Activated T-helper 1 cell treated with anti-CD3 and anti-CD28 coated beads, Interleukin-2, amount 50 U/mL, for 16 hours (primary cell): ENCODE measurements around the gene CCND2.

Experiments
- DNase-seq, 2 donors: peaks; one replicate each; pipeline ENCODE4 v3.0.0-alpha.2; 2020; ENCODE audit warnings: low read depth in 1 of 2, low spot score in 1 of 2

The CCND2 gene

DNA sequence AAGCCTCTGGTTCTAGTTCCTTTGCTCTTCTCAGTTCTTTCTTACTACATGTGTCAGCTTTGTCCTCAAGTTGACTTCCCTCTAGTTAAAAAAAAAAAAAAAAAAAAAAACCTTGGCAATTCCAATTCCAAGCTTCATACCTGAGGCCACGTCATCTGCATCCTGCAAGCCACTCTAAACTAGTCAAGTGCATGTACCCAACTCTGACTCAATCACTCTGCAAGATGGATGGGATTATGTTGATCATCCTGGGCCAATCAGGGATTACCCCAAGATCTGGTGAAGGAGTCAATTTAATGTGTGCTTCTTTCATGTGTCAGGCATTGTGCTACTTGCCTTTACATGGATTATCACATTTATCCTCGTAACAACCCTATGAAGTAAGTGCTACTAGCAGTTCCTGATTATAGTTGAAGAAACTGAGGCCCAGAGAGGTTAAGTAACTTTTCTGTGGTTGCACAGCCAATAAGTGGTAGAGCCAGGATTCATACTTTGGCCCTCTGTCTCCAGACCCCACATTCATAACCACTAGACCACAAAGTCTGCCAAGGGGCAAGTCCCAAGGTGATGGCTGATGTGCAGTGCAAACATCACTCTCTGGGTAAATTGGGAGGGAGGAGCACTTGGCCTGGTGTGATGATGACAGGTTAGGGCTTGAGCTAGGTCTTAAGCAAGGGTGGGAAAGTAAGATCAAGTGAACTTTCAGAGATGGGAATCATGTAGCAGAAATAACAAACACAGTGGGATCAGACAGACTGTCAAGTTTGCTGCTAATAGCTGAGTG is 17.3 kb upstream of the CCND2 start:
- no peak for DNase-seq

DNA sequence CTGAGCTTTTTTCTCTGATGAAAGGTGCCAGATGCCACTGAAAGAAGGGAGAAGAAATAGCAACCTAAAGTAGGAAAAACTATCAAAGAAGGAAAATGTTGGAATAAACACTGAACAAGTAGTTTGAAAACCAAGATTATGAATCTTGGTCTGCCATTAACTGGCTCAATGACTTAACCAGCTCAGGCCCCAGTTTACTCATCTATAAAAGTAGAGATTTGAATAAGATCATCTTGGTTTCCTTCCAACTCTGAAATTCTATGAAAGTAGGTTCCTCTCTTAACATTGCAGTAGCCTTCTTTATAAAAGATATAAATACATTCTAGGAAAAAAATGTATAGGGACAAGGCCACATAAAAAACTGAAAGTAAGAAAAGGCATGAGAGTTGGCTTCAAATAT is 16.1 kb upstream of the CCND2 start:
- no peak for DNase-seq

DNA sequence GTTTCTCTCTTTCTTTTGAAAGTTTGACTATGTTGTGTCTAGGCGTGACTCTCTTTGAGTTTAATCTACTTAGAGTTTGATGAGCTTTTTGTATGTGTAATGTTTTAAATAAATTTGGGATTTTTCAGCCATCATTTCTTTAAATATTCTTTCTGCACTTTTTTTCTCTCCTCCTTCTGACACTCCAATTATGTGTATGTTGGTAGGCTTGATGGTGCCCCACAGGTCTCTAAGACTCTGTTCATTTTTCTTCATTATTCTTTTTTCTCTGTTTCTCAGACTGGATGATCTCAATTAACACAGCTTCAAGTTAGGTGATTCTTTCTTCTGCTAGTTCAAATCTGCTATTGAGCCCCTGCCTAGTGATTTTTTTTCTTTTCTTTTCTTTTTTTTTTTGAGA is 14.5 kb upstream of the CCND2 start:
- DNase-seq = no peak

DNA sequence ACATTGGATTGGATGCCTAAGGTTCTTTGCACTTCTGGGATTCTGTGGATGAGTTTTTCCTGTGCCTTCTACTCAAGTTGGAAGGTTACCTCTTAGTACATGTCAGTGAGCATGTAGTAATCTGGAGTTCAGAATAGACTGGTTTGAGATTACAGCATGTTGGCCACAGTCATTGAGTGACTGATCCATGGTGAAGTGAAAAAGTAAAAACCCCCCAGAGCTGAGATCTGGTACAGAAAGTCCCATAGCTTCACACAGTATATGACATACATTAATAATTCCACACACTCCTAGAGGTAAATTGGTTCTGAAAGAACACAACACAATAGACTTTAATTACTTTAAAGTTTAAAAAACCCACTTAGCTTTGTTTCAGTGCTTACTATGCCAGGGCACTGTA is 11.9 kb upstream of the CCND2 start:
- DNase-seq = no peak

DNA sequence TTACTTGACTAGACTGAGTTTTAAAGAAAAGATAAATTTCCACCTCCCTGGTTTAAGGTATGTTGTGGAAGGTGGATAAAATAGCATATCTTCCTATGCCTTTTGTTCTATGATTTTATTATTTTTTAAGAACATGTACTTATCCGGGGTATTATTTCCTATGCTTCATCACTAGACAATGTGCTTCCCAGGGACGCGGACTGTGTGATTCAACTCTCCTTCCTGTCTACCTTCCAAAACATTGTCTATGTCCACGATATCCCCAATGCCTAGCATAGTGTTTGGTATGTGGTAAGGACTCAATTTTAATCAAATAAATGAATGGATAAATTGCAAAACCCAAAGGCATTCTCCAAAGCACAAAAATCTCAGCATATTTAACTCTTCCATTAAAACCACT is 8.3 kb upstream of the CCND2 start:
- DNase-seq = no peak

DNA sequence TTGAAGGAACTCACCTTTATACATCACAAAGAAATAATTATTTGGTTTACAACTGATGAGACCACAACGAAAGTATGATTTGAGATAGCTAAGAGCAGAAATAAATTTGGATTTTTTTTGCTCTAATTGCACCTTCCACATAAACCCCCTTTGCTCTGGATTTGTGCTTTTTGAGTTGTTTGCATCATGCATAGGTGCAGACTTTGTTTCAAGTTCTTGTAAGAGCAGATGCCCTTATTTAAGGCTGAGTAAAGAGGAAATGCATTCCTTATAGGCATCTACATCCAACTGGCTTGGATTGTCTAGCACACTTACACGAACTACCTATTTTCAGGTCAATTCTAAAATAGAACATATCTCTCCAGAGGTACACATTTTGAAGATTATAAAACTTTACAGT is 6.6 kb upstream of the CCND2 start:
- DNase-seq = no peak

DNA sequence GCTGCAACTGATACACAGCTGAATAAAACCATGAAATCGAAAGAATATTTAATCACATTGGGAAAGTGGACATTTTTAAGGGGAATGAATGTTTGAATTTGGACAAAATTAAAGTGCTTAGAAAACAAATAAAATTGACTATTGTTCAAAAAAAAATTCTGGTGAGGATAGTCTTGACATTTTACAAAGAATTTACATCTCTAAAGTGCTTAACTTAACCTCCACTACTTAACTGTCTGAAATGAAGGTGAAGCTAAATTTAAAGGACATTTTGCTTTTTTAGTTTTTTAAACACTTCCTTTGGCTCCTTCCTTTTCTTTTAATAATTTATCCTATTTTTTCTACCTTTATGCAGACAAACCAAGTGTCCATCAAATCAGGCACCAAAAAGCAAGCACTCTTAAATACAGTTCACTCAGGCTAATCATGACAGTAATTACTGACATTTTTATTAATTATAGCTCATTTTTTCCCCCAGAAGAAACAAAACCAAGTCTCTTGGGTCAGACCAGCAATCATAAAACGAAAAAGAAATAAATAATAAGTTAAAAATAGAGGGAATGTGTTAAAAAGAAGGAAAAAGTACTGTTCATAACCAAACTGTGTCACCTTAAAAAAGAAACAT is 5.7 kb upstream of the CCND2 start:
- no peak for DNase-seq

DNA sequence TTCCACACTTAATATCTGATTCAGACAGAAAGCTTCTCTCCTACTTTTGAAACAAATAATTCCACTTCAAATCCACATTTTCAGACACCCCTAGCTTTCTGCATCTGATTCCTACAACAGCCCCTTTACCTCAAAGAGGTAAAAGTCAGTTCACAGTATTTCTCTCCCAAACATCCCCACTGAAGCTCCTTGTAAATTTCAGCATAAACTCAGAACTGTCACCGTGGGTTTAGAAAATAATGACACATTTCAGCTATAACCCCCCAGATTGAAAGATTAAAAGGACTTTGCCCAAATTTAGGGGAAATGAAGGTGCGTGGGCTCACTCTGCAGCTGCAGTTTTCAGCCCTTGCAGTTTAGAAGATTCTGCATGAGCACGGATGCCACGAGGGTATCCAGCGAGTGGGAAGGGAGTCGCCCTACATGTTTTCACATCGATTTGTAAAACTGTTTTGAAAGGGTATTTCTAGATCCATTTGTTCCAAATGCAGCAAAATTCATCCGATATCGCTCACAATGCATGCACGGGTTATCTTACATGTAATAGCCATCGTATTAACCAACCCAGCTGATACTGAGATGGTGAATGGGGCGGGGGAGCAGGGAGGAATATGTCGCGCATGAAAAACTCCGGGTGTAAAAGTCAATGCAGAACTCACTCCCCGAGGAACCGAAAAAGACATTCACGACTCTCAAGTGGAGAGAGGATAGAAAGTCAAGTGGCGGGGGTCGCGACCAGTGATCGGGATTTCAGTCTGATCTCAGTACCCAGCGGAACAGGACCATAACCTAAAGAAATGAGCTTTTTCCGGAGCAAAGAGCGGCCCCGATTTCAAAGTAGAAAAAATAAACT is 5.0 kb upstream of the CCND2 start:
- no peak for DNase-seq

DNA sequence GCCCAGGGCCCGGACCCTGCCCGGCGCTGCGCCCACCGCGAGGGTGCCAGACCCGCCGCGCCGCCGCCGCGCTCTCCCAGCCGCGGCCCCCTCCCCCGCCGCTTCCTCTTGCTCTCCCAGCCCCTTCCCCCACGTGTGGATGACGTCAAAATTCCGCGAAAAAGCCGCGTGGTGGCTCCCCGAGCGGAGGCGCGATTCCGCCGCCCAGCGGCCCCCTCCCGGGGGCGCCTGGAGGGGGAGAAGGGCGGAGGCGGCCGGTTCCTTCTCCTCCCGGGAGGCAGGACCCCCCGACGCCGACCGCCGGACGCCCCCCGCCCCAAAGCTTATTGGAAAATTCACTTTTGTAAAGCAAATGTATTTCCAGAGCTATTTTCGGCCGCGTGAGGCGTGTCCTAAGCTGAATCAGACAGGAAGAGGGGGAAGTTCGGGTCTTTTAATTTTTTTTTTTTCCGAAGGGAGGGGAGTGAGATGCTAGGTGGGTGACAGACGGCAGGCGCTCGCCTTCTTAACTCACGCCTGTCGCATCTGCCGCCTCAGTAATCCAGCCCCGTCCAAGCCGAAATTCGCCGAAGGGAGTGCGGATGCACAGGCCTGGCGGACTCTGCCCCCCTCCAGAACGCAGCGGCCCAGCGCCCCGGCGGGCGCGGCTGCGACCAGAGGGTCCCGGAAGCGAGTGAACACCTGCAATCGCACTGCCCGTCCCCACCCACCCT is 4.1 kb upstream of the CCND2 start:
- peak; percentile 81 to 89 for DNase-seq

DNA sequence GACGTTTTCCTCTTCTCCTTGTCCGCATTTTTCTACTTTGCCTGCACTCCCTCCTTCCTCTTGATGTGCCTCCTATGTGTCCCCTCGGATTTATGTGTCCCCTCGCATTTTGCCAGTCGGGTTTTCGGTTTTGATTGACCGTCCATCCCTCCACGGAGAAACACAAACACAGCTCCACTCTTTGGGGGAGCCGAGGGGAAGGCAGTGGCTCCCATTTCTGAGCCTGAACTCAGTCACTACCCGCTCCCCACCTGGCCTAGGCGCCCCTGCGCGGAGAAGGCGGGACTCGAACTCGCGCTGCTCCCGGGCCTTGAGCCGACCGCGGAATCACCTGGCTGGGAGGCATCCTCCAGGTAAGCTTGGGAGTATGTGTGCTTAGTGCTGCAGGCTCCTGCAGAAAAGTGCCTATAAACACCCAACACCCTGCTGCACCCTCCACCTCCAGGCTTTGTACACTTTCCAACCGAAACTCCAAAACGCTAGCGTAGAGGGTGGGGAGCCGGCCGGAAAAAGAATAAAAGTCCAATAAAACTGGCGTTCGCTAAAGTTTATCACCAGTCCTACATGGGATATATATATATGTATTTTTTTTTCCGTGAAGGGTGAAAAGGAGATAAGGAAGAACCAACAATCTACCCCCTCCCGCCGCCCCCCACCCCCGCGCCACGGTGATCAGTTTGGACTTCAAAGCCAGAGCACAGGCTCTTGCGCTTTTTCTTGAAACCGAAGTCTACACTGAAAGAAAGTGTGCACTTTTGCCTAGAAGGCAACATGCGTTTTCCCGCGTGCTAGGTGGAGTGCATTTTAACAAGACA is 3.3 kb upstream of the CCND2 start:
- no peak for DNase-seq

DNA sequence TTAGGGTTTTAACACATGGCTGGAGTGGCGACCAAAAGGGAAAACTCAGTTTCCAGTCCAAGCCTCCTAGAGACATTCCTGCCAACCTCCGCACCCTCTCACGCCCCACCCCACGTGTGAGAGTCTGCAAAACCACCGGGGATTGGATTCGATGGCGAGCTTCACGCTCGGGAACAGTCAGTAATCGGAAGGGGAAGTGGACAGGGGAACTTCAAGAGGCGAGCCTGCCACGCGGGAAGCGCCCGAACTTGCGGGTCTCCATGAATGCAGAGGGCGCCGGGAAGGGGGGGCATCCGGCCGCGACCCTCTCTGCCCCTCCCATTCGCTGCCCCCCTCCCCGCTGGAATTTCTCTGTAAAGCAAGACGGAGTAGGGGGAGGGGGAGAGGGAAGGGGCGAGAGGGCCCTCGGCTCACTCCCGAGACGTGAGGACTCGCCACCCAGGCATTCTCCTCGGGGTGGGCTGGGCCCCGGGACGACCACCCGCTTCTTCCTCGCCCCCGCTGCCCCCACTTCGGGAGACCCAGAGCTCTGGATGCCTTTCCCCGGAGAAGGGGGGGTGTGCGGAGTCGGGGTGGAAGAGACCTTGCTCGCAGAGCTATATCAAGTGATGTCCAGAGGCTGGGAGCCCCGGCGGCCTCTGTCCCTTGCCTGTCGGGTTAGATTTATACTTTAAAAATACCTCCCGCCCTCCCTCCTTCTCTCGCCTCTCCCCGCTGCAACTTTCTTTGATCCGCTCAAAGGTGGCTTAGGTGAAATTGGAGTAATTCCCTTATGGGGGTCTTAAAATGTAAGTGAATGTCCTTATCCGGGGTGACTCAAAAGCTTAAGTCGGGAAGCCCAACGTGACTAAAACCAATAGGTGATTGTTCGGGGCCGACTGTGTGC is 2.5 kb upstream of the CCND2 start:
- no peak for DNase-seq

DNA sequence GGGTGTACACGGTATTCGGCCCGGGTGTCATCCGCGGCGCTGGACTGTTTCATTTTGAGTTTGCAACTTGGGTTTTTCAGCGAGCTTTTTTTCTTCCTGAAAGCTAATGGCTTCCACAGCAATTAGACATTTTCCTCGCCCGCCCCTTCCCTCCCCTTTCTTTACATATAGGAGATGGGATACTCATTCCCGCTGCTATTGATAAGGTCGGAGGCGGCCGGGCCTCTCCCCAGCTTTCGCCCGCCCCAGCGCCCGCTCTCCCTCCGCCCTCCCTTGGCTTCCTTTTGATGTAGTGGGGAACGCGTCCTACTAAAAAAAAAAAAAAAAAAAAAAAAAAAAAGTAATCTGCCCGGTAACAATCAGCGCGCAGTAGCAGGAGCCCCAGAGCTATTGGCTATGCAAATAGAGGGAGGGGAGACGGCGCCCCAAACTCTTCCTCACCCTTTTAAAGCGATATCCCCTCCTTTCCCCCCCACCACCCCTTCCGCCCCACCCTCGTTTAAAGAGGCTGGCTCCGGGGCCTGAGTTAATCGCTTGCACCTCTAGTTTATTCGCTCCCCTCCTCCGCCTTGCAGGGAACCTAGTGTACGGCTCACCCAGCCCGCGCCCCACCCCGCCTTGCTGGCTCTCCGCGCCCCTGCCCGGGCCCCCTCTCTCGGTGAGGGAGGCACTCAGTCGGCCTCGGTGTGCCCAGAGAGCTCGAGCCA is 1.7 kb upstream of the CCND2 start:
- DNase-seq = peak; percentile 72 to 80

DNA sequence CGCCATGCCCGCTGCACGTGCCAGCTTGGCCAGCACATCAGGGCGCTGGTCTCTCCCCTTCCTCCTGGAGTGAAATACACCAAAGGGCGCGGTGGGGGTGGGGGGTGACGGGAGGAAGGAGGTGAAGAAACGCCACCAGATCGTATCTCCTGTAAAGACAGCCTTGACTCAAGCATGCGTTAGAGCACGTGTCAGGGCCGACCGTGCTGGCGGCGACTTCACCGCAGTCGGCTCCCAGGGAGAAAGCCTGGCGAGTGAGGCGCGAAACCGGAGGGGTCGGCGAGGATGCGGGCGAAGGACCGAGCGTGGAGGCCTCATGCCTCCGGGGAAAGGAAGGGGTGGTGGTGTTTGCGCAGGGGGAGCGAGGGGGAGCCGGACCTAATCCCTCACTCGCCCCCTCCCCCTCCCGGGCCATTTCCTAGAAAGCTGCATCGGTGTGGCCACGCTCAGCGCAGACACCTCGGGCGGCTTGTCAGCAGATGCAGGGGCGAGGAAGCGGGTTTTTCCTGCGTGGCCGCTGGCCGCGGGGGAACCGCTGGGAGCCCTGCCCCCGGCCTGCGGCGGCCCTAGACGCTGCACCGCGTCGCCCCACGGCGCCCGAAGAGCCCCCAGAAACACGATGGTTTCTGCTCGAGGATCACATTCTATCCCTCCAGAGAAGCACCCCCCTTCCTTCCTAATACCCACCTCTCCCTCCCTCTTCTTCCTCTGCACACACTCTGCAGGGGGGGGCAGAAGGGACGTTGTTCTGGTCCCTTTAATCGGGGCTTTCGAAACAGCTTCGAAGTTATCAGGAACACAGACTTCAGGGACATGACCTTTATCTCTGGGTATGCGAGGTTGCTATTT is 914 bp upstream of the CCND2 start:
- DNase-seq = peak in 1 of 2 donors; percentile 26

DNA sequence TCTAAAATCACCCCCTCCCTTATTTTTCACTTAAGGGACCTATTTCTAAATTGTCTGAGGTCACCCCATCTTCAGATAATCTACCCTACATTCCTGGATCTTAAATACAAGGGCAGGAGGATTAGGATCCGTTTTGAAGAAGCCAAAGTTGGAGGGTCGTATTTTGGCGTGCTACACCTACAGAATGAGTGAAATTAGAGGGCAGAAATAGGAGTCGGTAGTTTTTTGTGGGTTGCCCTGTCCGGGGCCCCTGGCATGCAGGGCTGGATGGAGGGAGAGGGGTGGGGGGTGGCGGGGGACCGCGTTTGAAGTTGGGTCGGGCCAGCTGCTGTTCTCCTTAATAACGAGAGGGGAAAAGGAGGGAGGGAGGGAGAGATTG is 300 bp upstream of the CCND2 start:
- no peak for DNase-seq

DNA sequence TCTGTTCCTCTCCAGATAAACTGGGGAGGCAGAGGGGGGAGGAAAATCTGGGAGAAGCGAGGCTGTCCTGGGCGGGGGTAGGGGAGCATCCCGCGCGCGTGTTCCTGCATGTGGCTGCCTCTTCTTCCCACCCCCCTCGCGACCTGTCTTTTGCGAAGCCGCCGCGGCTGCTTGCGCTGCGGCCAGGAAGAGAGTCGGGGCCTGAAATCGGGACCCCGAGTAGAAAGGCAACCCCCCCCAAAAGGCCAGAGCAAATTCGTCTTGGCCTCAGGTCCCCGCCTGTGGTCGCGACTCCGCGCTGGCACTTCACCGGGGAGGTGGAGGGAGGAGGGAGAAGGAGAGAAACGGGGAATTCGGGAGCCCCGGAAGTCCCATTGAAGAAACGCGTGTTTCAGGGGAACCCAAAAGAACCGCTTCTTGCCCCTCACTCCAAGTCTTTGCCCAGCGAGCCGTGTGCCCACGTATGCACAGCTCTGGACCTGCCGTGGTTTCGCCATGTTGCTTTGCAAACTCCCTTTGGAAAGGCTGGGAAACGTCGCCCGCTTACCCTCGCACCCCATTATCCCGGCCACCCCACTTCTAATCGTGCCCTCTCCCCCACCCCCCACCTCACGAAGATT is 944 bp downstream of the CCND2 start:
- DNase-seq = no peak

DNA sequence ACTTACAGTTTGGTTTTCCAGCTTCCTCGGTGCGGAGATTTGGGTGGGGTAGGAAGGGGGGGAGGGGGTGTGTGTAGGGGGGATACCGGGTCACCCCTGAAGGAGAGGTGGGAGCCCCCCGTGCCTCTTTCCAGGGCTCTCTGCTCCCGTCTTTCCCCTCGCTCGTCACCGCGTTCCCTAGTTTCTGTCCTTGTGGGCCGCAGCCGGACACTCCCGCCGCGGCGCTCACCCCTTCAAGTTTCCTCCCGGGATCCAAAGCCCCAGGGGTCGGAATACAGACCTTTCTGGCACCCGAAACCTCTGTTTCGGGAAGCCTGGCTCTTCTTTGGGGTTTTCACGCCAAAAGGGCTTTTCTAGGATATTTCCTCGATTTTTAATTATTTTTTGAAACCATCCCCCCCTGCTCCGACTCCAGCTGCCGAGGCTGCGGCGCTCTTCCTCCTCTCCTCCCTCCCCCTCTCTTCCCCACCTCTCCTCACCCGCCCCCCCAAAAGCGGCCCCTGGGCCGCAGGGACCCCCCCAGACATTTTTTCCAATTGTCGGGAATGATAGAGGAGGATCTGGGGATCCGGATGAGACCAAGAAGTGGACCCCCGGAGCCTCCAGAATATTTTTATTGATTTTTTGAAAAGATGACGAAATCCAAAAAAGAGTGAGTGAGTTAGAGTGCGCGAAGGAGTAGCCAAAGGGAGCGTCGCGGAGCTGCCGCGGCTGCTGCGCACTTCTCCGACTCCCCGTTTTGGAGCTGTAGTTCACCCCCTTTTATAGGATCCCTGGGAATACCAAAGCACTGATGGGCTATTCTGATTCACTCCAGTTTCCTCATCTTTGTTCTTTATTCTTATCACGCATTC is 1.7 kb downstream of the CCND2 start:
- DNase-seq = no peak

DNA sequence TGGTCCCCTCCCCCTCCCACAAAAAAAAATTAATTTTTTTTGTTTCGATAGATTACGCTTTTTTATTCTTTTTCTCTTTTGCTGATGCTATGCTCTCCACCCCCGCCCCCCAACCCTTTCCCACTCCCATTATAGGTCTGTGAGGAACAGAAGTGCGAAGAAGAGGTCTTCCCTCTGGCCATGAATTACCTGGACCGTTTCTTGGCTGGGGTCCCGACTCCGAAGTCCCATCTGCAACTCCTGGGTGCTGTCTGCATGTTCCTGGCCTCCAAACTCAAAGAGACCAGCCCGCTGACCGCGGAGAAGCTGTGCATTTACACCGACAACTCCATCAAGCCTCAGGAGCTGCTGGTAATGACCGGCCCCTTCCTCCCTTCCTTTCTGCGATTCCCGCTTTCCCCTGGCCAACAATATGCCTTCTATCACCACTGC is 2.3 kb downstream of the CCND2 start:
- DNase-seq = no peak
